D721Med (cell line): ENCODE data around the gene ALPG.
"Not testable (repeated sequence)": the region's sequence is repeated elsewhere in the genome, so short reads cannot be mapped to it uniquely, and the experiment has no call there.

Experiments
- DNase-seq: peaks from one replicate; pipeline ENCODE4 v3.0.0; 2011; ENCODE audit warnings: low spot score; ENCODE audit not compliant: insufficient read length
- FAIRE-seq: peaks from 2 replicates; lab custom pipeline; 2011; peaks lifted over from hg19 to GRCh38; lab: Jason Lieb, UNC
- TF ChIP-seq, protein P1 (sequence below): IDR thresholded peaks from 2 replicates; pipeline ENCODE4 v1.5.1; 2012; ENCODE audit warnings: mild to moderate bottlenecking, control low read depth; ENCODE audit not compliant: insufficient read depth; ENCODE audit errors: missing control alignments

ALPG gene

DNA sequence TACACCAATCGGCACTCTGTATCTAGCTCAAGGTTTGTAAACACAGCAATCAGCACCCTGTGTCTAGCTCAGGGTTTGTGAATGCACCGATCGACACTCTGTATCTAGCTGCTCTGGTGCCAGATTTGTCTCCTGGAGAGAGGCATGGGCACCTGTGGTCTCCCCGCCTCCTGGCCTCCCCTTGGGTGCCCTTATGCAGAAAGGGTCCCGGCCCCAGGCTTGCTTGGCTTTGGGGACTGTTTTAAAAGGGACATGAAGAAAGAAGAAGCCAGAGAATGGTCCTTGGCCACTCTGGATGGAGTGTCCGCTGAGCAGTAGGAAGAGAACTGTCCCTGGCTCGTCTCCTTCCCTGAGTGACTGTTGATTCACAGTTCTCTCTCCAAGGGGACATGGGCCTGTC lies 39.6 kb upstream of the ALPG start:
- FAIRE-seq, result no peak
- TF ChIP-seq, protein P1, sequence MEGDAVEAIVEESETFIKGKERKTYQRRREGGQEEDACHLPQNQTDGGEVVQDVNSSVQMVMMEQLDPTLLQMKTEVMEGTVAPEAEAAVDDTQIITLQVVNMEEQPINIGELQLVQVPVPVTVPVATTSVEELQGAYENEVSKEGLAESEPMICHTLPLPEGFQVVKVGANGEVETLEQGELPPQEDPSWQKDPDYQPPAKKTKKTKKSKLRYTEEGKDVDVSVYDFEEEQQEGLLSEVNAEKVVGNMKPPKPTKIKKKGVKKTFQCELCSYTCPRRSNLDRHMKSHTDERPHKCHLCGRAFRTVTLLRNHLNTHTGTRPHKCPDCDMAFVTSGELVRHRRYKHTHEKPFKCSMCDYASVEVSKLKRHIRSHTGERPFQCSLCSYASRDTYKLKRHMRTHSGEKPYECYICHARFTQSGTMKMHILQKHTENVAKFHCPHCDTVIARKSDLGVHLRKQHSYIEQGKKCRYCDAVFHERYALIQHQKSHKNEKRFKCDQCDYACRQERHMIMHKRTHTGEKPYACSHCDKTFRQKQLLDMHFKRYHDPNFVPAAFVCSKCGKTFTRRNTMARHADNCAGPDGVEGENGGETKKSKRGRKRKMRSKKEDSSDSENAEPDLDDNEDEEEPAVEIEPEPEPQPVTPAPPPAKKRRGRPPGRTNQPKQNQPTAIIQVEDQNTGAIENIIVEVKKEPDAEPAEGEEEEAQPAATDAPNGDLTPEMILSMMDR, result no peak
- DNase-seq, result no peak

DNA sequence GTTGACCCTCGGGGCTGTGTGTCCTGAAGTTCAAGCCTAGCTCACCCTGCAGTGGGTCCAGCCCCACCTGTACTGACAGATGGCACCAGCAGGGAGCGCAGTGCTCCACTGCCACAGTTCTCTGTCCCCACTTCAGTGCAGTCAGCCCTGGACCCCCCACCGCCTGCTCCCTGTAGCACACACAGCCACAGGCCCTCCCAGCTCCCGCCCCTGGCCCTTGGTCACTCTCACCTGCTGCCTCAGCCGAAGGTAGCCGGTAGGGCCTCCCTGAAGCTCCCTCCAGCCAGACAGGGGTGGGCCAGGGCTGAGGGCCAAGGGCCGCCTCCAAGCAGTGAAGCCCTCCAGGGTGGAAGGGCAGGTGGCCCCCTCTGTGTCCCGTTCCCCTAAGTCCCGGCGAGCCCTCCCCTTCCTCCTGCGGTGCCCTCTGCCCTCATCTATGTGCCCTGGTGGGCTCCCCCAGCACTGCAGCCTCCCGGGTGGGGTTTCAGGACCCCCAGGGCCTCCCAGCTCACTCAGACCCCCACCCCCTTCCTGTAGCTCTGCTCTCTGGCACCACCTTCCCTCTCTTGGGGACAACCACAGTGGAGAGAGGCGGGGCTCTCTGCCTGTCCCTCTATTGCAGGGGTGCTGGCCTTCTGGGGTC lies 38.9 kb upstream of the ALPG start:
- TF ChIP-seq, protein P1, result peak; percentile 20
- DNase-seq (no peak), FAIRE-seq (no peak)

DNA sequence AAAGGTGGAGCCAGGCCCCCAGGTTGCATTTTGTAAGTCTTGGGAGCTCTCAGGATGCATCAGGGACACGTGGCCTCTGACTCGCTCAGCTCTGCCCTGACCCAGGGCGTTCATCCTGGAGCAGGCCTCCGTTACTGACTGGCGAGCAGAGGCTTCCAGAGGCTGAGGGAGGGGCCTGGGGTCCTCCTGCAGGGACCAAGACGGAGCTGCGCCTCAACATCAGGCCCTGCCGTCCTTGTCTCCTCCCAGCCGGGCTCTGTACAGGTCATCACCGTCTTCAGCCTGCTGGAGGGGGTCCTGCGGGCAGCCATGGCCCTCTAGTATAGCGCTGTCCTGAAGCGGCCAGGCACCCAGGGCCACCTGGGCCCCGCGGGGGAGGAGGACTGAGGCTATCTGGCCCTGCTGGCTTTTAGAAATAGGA lies 38.3 kb upstream of the ALPG start:
- no peak for DNase-seq
- FAIRE-seq, result no peak
- TF ChIP-seq, protein P1, result no peak

DNA sequence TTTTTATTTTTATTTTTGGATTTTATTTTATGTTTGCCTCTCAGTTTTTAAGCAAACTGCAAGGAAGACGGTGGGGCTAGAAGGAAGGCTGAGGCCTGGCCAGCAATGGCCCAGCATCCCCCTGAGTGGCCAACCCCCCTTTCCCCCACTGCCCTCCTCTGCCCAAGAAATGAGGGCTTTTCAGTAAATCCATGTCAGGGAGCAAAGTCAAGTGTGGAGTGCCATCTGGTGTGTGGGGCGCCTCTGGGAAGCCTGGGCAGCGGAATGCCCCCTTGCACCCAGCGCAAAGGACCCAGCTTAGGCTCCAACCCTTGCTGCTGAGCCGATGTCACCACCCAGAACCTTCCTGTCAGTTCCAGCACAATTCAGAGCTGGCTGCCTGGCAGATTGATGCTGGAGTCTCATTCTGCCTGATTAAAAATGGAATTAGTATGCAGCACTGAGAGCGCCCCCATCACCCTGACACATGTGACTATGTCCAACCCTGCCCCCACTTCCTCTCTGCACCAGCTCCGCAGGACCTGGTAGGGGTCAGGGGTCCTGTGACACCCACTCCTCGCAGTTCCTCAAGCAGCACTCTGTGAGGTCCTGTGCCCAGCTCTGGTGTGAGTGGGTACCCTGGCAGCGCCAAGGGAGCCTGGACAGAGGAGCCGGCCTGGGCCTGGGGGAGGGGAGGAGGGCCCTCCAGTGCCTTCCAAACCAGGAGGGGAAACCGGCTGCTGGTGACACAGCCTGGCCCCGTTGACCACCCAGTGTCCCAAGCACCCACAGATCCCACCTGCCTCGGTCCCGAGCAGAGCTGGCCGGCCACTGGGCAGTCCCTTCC lies 37.3 kb upstream of the ALPG start:
- TF ChIP-seq, protein P1, result no peak
- FAIRE-seq, result no peak
- no peak for DNase-seq

DNA sequence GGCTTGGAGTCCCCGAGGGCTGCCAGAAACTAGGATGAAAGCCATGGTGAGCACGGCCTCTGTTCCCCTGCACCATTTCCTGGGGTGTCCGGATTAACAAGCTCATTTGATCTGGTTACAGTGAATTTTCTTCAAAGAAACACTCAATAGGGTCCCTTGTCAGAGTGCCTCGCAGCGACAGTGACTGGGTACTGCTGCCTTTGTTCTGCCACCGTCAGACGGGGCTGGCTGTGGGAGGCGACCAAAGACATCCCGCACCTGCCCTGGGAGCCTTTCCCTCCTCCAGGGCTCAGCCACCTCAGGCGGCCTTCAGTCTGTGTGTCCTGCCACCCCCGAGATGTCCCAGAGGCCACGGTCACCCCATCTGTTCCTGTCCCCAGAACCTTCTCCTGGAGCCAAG lies 36.6 kb upstream of the ALPG start:
- not testable (repeated sequence) for FAIRE-seq, DNase-seq

DNA sequence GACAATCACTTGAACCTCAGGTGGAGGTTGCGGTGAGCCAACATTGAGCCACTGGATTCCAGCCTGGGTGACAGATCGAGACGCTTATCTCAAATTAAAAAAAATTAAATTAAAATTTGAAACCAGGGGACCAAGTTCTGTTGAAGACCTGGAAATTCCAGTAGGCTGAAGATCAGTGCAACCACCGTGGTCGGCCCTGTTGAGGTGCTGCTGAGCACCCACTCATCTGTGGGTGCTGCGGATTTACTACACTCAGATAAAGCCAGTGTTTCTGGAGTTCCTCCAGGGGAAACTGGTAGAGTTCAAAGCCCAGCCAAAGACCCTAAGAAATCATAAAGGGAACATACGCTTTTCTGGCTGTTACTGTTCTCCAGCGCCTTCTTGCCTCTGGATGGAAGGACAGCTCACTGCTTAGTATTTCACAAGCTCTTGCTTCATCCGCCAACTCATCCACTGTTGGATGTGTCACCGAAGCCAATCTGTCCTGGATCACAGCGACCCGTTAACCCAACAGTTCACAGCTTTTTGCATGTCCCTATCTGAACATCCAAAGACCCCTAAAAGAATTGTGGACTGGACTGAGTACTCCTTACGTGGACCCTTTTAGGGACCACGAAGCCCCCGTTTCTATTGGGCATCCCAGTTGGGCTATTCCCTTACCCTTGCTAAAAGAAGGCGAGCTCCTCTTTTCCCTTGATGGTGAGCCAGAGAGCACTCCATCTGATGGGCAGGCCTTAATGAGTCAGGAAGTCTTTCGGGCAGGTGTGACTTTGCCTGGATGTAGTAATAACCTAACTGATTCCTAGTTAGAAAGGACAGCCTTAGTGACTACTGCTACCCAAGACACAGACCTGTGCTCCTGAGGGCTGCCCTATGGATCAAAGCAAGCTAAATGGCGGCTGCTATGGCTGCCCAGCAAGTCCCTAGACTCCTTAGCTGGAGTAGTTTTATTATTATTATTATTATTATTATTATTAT lies 34.1 kb upstream of the ALPG start:
- TF ChIP-seq, protein P1, result no peak
- DNase-seq, result no peak
- no peak for FAIRE-seq

DNA sequence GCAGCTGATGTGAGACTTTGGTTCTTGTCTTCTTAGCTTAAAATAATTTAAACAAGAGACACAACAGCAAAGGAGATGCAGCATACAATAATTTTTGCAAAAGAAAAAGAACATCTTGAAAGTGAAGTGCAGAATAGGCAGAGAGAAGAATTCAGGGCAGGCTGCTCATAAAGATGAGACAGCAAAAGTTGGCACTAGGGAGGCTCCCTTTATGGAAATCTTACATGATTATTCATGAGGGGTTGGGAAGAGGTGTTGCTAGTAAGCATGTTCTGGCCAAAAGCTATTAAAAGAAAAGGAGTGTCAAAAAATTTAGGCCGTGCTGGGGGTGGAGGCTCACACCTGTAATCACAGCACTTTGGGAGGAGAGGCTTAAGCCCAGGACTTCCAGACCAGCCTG lies 32.3 kb upstream of the ALPG start:
- FAIRE-seq, result no peak
- TF ChIP-seq, protein P1, result no peak
- DNase-seq, result no peak
